ENCODE data around the gene MITF.

MITF gene

GRCh38 chr3:69761896-69762767, 22.9 kb downstream of the MITF start:
- DNase-seq: no peak

GRCh38 chr3:69762768-69763229, 23.5 kb downstream of the MITF start:
- no peak for DNase-seq

GRCh38 chr3:69763458-69763857, 24.2 kb downstream of the MITF start:
- no peak for DNase-seq

GRCh38 chr3:69764121-69764741, 25.0 kb downstream of the MITF start:
- no peak for DNase-seq

GRCh38 chr3:69764861-69765260, 25.6 kb downstream of the MITF start:
- DNase-seq: no peak

- DNase-seq: no peak
These were observed 27.4 kb downstream of the MITF start for GRCh38 chr3:69766638-69767037.

- no peak for DNase-seq
These were observed 28.3 kb downstream of the MITF start for GRCh38 chr3:69767571-69767970.

- no peak for DNase-seq
These were observed 29.2 kb downstream of the MITF start for GRCh38 chr3:69768438-69768837.

GRCh38 chr3:69770219-69770618, 31.0 kb downstream of the MITF start:
- DNase-seq: no peak

- no peak for DNase-seq
These were observed 31.8 kb downstream of the MITF start for GRCh38 chr3:69770976-69771634.

GRCh38 chr3:69772152-69772867, 33.0 kb downstream of the MITF start:
- DNase-seq: no peak

GRCh38 chr3:69774029-69774428, 34.8 kb downstream of the MITF start:
- DNase-seq: no peak

- DNase-seq: no peak
These were observed 36.5 kb downstream of the MITF start for GRCh38 chr3:69775751-69776150.

- DNase-seq: no peak
These were observed 37.0 kb downstream of the MITF start for GRCh38 chr3:69776289-69776688.

GRCh38 chr3:69776920-69777581, 37.8 kb downstream of the MITF start:
- no peak for DNase-seq

GRCh38 chr3:69777582-69777967, 38.3 kb downstream of the MITF start:
- no peak for DNase-seq

- no peak for DNase-seq
These were observed 42.3 kb downstream of the MITF start for GRCh38 chr3:69781593-69781992.

GRCh38 chr3:69784954-69785514, 45.8 kb downstream of the MITF start:
- peak; percentile 66 for DNase-seq

- DNase-seq: no peak
These were observed 46.6 kb downstream of the MITF start for GRCh38 chr3:69785769-69786320.

GRCh38 chr3:69786854-69787253, 47.6 kb downstream of the MITF start:
- no peak for DNase-seq

GRCh38 chr3:69787436-69788168, 48.3 kb downstream of the MITF start:
- no peak for DNase-seq

Data from amniotic stem cell (primary cell).